ENCODE measurements around the gene PTGDR. TPM values are rescaled to one million over a fixed set of nuclear protein-coding genes. Genes with fewer than 3 reads are reported as not detected.

Gene PTGDR, protein sequence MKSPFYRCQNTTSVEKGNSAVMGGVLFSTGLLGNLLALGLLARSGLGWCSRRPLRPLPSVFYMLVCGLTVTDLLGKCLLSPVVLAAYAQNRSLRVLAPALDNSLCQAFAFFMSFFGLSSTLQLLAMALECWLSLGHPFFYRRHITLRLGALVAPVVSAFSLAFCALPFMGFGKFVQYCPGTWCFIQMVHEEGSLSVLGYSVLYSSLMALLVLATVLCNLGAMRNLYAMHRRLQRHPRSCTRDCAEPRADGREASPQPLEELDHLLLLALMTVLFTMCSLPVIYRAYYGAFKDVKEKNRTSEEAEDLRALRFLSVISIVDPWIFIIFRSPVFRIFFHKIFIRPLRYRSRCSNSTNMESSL
- polyA plus RNA-seq (2013, experiment 1 of 2) = not detected
- not detected for polyA plus RNA-seq (2013, experiment 2 of 2)

DNA sequence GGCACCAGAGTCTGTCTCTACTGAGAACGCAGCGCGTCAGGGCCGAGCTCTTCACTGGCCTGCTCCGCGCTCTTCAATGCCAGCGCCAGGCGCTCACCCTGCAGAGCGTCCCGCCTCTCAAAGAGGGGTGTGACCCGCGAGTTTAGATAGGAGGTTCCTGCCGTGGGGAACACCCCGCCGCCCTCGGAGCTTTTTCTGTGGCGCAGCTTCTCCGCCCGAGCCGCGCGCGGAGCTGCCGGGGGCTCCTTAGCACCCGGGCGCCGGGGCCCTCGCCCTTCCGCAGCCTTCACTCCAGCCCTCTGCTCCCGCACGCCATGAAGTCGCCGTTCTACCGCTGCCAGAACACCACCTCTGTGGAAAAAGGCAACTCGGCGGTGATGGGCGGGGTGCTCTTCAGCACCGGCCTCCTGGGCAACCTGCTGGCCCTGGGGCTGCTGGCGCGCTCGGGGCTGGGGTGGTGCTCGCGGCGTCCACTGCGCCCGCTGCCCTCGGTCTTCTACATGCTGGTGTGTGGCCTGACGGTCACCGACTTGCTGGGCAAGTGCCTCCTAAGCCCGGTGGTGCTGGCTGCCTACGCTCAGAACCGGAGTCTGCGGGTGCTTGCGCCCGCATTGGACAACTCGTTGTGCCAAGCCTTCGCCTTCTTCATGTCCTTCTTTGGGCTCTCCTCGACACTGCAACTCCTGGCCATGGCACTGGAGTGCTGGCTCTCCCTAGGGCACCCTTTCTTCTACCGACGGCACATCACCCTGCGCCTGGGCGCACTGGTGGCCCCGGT, at the start of gene PTGDR:
Gene PTGDR, plus strand, starts transcription at position 198 of the 778 bp plus-strand sequence. Its CDS starts 117 bp downstream, at position 315.
- 2% methylated on average over 63 of the region's 63 CpGs for WGBS
- Histone ChIP-seq H3K4me1 (ENCODE audit: insufficient read depth, low read length) (peaks cover 6% of the 10 kb centered on the region), H3K27me3 (ENCODE audit: insufficient read depth, low read length) (peaks cover 60% of the 10 kb centered on the region), H3K9ac (ENCODE audit: low read depth, low read length) (peak within 1 kb of the TSS; percentile 48), H3K4me3 (ENCODE audit: low read length) (peak within 1 kb of the TSS; percentile 56), H3K9me3 (ENCODE audit: insufficient read depth, low read depth, low read length) (no peaks in the 10 kb centered on the region), H3K27ac (ENCODE audit: low read depth, low read length) (no peak within 1 kb of the TSS), H3K36me3 (ENCODE audit: insufficient read depth, low read length) (no peaks in the 10 kb centered on the region)

DNA sequence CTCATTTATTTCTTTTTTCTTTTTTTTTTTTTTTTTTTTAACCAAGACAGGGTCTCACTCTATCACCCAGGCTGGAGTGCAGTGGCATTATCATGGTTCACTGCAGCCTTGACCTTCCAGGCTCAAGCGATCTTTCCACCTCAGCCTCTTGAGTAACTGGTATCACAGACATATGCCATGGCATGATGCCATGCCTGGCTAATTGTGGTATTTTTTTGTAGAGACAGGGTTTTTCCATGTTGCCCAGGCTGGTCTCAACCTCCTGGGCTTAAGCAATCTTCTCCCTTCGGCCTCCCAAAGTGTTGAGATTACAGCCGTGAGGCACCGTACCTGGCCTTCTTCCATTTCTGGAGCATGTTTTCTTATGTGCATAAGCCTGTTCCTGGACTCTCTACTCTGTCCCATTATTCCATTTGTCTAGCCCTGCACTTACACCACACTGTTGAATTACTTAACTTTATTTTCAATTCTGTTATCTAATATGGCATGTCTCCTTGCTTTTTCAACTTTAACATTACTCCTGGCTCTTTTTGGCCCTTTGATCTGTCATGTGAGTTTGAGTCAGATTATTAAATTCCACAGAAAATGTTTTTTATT, 47.9 kb upstream of the PTGDR start:
- Histone ChIP-seq H3K4me1 (ENCODE audit: insufficient read depth, low read length) (no peaks in the 10 kb centered on the region), H3K4me3 (ENCODE audit: low read length) (no peak overlapping the region), H3K27ac (ENCODE audit: low read depth, low read length) (no peak overlapping the region), H3K27me3 (ENCODE audit: insufficient read depth, low read length) (no peaks in the 10 kb centered on the region), H3K9me3 (ENCODE audit: insufficient read depth, low read depth, low read length) (no peaks in the 10 kb centered on the region), H3K36me3 (ENCODE audit: insufficient read depth, low read length) (no peaks in the 10 kb centered on the region), H3K9ac (ENCODE audit: low read depth, low read length) (no peak overlapping the region)
- 96% methylated on average over 4 of the region's 4 CpGs for WGBS

DNA sequence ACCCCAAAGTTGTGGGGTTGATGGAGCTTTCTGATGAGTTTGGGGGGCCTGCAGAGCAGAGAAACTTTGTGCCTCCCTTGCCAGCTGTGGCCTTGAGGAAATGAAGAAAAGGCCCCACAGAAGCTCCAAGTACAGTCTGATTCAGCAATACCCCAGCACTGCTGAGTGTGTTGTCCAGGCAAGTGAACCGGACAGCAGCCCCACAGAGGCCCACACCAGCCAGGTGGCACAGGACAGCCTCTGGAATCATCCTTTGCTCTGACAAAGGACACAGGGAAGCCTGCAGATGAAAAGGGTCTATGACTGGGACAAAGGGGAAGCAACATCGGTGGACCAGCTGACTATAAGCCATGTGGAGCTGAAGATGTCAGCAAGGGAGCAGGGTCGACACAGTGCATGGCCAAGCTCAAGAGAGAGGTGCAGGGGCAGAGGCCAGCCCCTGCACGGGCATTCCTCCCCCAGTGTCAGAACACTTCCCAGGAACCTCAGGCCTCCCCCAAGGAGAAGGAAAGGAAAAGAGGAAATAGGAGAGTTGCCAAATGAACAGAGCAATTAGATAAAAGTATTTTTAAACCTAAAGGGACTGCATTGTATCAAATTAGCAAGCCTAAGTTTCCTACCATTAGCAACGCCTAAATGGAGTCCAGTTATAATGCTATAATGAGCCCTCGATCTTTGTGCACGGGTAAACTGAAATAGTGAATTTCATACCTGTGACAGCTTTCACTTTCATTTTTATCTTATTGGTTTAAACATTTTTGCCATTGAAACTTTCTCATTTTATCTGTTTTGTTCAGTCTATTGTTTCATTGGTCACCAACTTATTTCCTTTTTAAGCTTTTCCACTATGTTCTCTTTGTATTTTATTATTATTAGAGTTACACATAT, 46.3 kb upstream of the PTGDR start:
- H3K36me3 ChIP-seq (ENCODE audit: insufficient read depth, low read length) = no peaks in the 10 kb centered on the region
- no peaks in the 10 kb centered on the region for H3K27me3 ChIP-seq (ENCODE audit: insufficient read depth, low read length)
- no peak overlapping the region for H3K27ac ChIP-seq (ENCODE audit: low read depth, low read length)
- H3K9ac ChIP-seq (ENCODE audit: low read depth, low read length) = no peak overlapping the region
- H3K4me3 ChIP-seq (ENCODE audit: low read length) = no peak overlapping the region
- H3K9me3 ChIP-seq (ENCODE audit: insufficient read depth, low read depth, low read length) = no peaks in the 10 kb centered on the region
- no peaks in the 10 kb centered on the region for H3K4me1 ChIP-seq (ENCODE audit: insufficient read depth, low read length)
- 93% methylated on average over 6 of the region's 7 CpGs for WGBS

DNA sequence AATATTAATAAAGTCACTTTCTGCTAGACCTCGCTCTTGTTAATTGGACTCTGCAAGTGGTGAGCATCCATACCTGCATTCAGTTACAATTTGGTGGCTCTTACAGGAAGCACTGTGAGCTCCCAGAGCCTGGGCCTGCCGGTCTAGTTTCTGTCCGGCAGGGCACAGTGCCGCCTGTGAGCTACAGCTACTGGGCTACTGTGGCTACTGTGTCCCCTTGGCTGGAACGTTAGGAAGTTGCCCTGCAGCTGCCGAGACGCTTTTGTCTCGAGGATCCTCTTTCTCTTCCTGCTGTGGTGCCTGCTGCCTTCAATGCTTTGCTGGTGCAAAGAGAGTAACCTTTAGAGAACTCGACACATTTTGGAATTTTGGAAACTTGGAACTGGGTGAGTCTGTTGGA, 44.6 kb upstream of the PTGDR start:
- Histone ChIP-seq H3K4me1 (ENCODE audit: insufficient read depth, low read length) (no peaks in the 10 kb centered on the region), H3K9ac (ENCODE audit: low read depth, low read length) (no peak overlapping the region), H3K4me3 (ENCODE audit: low read length) (no peak overlapping the region), H3K36me3 (ENCODE audit: insufficient read depth, low read length) (no peaks in the 10 kb centered on the region), H3K27ac (ENCODE audit: low read depth, low read length) (no peak overlapping the region), H3K27me3 (ENCODE audit: insufficient read depth, low read length) (no peaks in the 10 kb centered on the region), H3K9me3 (ENCODE audit: insufficient read depth, low read depth, low read length) (no peaks in the 10 kb centered on the region)
- 79% methylated on average over 9 of the region's 9 CpGs for WGBS

DNA sequence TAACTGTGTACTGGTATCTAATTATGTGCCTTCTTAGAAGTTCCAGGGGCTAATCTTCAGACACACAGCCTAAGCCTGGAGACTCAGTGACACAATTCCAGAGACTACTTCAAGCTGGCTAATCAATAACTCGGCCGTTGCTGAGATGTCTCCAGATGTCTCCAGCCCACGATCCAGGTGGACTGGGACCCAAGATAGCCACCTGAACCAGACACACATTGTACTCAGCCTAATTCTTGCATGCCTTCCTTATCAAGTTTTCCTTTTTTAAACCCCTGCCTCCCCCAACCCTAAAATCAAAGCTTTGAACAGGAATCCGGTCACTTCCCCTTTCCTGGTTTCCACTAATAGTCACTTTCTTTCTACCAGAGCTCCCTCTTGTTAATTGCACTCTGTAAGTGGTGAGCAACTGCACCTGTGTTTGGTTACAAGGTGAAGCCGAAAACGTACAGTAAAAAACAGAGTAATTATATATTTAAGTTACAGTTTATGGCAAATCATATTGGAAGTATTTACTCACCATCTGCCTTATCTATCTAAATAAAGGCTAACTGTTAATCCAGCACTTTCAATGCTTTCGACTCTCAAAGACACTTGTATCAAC, 39.8 kb upstream of the PTGDR start:
- H3K27ac ChIP-seq (ENCODE audit: low read depth, low read length) = no peak overlapping the region
- H3K9me3 ChIP-seq (ENCODE audit: insufficient read depth, low read depth, low read length) = no peaks in the 10 kb centered on the region
- H3K9ac ChIP-seq (ENCODE audit: low read depth, low read length) = no peak overlapping the region
- H3K4me1 ChIP-seq (ENCODE audit: insufficient read depth, low read length) = no peaks in the 10 kb centered on the region
- H3K4me3 ChIP-seq (ENCODE audit: low read length) = no peak overlapping the region
- WGBS = 91% methylated on average over 5 of the region's 7 CpGs
- no peaks in the 10 kb centered on the region for H3K27me3 ChIP-seq (ENCODE audit: insufficient read depth, low read length)
- no peaks in the 10 kb centered on the region for H3K36me3 ChIP-seq (ENCODE audit: insufficient read depth, low read length)

DNA sequence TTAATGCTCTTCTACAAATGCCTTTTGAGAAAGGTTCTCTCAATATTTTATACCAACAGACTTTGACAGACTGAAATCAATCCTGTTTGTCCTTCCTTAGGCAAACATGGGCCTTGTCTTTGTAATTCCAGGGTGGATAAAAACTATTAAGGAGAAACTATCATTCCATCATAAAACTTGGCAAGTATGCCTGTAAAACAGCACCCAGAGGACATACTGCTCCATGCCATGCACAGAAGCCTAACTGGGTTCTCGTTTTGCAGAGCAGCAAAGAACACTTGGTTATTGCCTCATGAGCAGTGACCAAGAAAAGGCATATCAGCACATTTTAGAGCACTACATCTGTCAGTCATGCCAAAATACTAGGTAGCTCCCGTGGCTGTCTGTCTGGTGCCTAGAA, 33.8 kb upstream of the PTGDR start:
- no peaks in the 10 kb centered on the region for H3K36me3 ChIP-seq (ENCODE audit: insufficient read depth, low read length)
- no peaks in the 10 kb centered on the region for H3K9me3 ChIP-seq (ENCODE audit: insufficient read depth, low read depth, low read length)
- H3K4me3 ChIP-seq (ENCODE audit: low read length) = no peak overlapping the region
- H3K27ac ChIP-seq (ENCODE audit: low read depth, low read length) = no peak overlapping the region
- peaks cover 8% of the 10 kb centered on the region; the same call in 1 of the 2 replicates for H3K4me1 ChIP-seq (ENCODE audit: insufficient read depth, low read length)
- no peaks in the 10 kb centered on the region for H3K27me3 ChIP-seq (ENCODE audit: insufficient read depth, low read length)
- WGBS = 87% methylated on average over 2 of the region's 2 CpGs
- no peak overlapping the region for H3K9ac ChIP-seq (ENCODE audit: low read depth, low read length)

DNA sequence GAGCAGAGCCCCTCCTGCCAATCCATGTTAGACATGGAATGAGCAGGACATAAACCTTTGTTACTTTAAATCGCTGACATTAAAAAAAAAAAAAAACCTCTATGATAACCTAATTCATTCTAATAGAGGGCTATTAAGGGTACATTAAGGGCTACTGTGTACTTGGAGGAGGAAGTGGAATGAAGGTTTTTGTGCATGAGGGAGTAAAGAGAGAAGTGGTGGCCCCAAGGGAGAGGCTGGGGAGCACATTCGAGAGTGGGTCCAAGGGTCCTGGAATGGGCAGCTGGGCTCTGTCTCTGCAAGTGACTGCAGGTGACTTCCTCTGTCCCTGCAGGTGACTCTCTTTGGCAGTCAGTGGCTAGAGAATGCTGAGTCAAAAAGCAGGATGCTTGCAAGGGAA, 32.1 kb upstream of the PTGDR start:
- H3K9ac ChIP-seq (ENCODE audit: low read depth, low read length) = no peak overlapping the region
- H3K4me1 ChIP-seq (ENCODE audit: insufficient read depth, low read length) = peaks cover 8% of the 10 kb centered on the region; the same call in 1 of the 2 replicates
- no peak overlapping the region for H3K27ac ChIP-seq (ENCODE audit: low read depth, low read length)
- H3K9me3 ChIP-seq (ENCODE audit: insufficient read depth, low read depth, low read length) = no peaks in the 10 kb centered on the region
- H3K4me3 ChIP-seq (ENCODE audit: low read length) = no peak overlapping the region
- H3K27me3 ChIP-seq (ENCODE audit: insufficient read depth, low read length) = no peaks in the 10 kb centered on the region
- no peaks in the 10 kb centered on the region for H3K36me3 ChIP-seq (ENCODE audit: insufficient read depth, low read length)
- WGBS = 86% methylated on average over 1 of the region's 2 CpGs

DNA sequence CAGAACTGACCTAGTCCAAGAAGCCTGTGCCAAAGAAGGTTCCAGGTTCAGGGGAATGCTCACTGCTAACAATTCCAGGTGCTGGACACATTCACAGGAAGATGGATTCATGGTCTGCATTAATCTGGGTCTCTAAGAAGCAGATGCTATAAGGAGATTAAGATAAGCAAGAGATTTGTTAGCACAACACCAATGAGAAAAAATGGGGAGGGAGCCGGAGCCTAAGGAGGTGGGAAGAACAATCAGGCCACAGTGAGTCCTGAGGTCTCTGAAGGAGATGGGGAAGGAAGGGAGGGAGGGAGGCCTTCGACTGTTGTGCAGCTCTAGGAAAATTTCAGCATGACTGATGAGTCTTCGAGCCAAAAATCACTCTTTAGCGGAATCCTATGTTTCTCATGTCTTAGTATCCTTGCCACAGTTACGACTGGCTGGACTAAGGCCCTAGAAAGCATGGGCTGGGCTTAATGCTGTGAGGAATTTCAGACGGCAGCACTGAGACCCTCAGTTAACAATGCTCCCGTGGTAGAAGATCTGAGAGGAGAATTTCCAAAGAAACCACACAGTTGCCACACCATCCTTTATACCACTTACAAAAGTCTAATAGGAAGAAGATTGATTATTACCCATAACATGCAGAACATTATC, 31.5 kb upstream of the PTGDR start:
- 80% methylated on average over 6 of the region's 7 CpGs for WGBS
- Histone ChIP-seq H3K4me1 (ENCODE audit: insufficient read depth, low read length) (peaks cover 8% of the 10 kb centered on the region; the same call in 1 of the 2 replicates), H3K4me3 (ENCODE audit: low read length) (no peak overlapping the region), H3K27ac (ENCODE audit: low read depth, low read length) (no peak overlapping the region), H3K27me3 (ENCODE audit: insufficient read depth, low read length) (no peaks in the 10 kb centered on the region), H3K9ac (ENCODE audit: low read depth, low read length) (no peak overlapping the region), H3K36me3 (ENCODE audit: insufficient read depth, low read length) (no peaks in the 10 kb centered on the region), H3K9me3 (ENCODE audit: insufficient read depth, low read depth, low read length) (no peaks in the 10 kb centered on the region)

DNA sequence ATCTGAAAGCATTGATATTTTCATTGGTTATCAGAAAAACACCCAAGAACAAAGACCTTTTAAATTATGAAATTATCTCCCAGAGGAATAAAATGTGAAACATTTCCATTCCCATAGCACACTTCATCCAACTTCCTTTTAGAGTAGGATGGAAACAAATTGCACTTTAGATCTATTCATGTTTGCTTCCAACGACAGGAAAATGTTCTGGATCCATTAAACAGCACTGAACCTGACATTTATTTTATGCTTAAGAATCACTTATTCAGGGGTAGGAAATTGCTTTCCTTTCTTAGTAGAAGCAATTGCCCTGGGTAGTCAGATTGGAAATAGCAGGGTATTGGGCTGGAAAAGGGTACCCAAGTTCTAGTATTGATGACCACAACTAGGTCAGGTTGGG, 28.8 kb upstream of the PTGDR start:
- WGBS = 86% methylated on average over 1 of the region's 1 CpG
- Histone ChIP-seq H3K9me3 (ENCODE audit: insufficient read depth, low read depth, low read length) (no peaks in the 10 kb centered on the region), H3K27me3 (ENCODE audit: insufficient read depth, low read length) (no peaks in the 10 kb centered on the region), H3K36me3 (ENCODE audit: insufficient read depth, low read length) (no peaks in the 10 kb centered on the region), H3K4me1 (ENCODE audit: insufficient read depth, low read length) (peaks cover 8% of the 10 kb centered on the region; the same call in 1 of the 2 replicates), H3K27ac (ENCODE audit: low read depth, low read length) (no peak overlapping the region), H3K4me3 (ENCODE audit: low read length) (no peak overlapping the region), H3K9ac (ENCODE audit: low read depth, low read length) (no peak overlapping the region)

DNA sequence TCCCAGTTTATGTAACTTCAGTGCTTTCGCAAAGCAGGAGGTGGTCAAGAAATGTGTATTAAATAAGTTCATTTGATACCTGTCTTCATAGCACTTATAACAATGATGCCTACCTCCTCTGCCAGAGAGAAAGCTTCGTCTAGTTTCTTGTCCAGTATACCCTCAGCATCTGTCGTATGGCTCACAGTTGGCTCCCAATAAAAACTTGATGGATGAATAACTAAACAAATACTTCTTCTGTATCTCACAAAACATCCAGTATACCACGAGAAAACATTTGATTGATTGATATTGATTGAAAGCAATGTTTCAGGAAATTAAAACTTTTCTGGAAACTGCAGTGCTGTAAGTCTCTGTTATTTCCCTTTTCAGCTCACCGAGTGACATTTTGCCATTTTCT, 26.9 kb upstream of the PTGDR start:
- H3K36me3 ChIP-seq (ENCODE audit: insufficient read depth, low read length) = no peaks in the 10 kb centered on the region
- no peaks in the 10 kb centered on the region for H3K4me1 ChIP-seq (ENCODE audit: insufficient read depth, low read length)
- no peak overlapping the region for H3K9ac ChIP-seq (ENCODE audit: low read depth, low read length)
- no peaks in the 10 kb centered on the region for H3K9me3 ChIP-seq (ENCODE audit: insufficient read depth, low read depth, low read length)
- H3K27ac ChIP-seq (ENCODE audit: low read depth, low read length) = no peak overlapping the region
- 70% methylated on average over 4 of the region's 5 CpGs for WGBS
- no peak overlapping the region for H3K4me3 ChIP-seq (ENCODE audit: low read length)
- H3K27me3 ChIP-seq (ENCODE audit: insufficient read depth, low read length) = no peaks in the 10 kb centered on the region

Data from HUES64 (cell line).